Muscle of arm (tissue), 14 donors: ENCODE measurements around the gene ZNF396. TPM values are rescaled to one million over a fixed set of nuclear protein-coding genes. Genes with fewer than 3 reads are reported as not detected.
A peak's percentile ranks its signal among the peaks of the same experiment; 100 is the strongest.

Experiments
- DNase-seq: peaks from one replicate; pipeline ENCODE4 v3.0.0-alpha.2; 2013
- long read RNA-seq, 11 donors: transcript quantifications; one replicate each; lab custom pipeline, GENCODE V29; 2026
- polyA plus RNA-seq, 12 donors: library from polyadenylated mRNA; unstranded; fragments of 120-200 nt; gene quantifications; one replicate each; pipeline ENCODE4 v1.2.1, GENCODE V29; 2013; ENCODE audit not compliant: insufficient read length in 12 of 12

Gene ZNF396
- polyA plus RNA-seq: 1 to 10 TPM in 8 of 12 donors, under 1 TPM in 2, not detected in 2; 0.84 to 2.1 (median 1.3) TPM
- long read RNA-seq, donor 1: 0 reads
- long read RNA-seq, donor 2: 0 reads
- long read RNA-seq, donor 3: 0 reads
- long read RNA-seq, donor 4: 0 reads
- long read RNA-seq, donor 5: 0 reads
- long read RNA-seq, donor 6: 0 reads
- long read RNA-seq, donor 7, partial matches to known transcripts: 0 of 1 reads
- long read RNA-seq, donor 7, other reads (novel, unspliced or antisense): 0 of 1 reads
- long read RNA-seq, donor 8: 0 reads
- long read RNA-seq, donor 9: 0 reads
- long read RNA-seq, donor 10, partial matches to known transcripts: 0 of 1 reads
- long read RNA-seq, donor 10, other reads (novel, unspliced or antisense): 0 of 1 reads
- long read RNA-seq, donor 11: 0 reads

- peak; percentile 72 for DNase-seq
Observed at GRCh38 chr18:35376742-35377695, at the start of gene ZNF396. Gene ZNF396 (minus strand): TSS chr18:35377337. CDS start chr18:35374292, 3,045 bp downstream.

GRCh38 chr18:35426786-35427185, 49.6 kb upstream of the ZNF396 start:
- DNase-seq: no peak

DNA sequence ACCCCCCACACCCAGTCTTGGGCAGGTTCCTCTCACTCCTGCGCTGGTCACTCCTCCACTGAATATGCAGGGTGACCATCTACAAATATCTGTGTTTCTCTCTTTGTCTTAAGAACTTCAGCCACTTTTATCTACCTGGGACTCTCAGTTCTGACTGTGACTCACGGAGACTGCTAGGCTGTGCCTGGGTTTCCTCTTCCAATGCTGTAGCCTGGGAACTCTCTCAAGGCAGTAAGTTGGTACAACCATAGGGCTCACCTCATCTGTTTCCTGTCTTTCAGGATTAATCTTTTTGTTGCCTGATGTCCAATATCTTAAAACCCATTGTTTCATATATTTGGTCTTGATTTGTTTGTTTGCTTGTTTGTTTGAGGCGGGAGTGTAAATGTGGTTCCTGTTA, 47.2 kb upstream of the ZNF396 start:
- no peak for DNase-seq

DNA sequence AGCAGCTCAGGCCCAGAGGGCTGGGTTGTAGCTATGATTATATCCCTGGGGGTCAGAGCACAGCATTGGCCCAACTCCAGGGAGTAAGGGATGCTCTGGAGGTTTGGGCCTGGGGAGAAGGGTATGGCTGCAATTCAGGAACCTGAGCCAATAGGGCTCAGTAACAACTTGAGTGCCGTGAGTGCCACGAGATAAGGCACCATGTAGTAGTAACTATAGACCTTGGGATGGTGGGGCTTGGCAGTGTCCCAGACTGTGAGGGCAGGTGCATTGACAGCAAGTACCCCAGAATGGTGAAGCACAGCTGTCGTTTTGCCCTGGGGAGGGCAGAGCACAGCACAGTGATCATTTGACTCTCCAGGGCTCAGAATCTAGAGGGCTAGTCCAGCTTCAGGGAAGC, 45.1 kb upstream of the ZNF396 start:
- DNase-seq: no peak

GRCh38 chr18:35418610-35419009, 41.5 kb upstream of the ZNF396 start:
- DNase-seq: no peak

GRCh38 chr18:35417223-35417622, 40.1 kb upstream of the ZNF396 start:
- no peak for DNase-seq

DNA sequence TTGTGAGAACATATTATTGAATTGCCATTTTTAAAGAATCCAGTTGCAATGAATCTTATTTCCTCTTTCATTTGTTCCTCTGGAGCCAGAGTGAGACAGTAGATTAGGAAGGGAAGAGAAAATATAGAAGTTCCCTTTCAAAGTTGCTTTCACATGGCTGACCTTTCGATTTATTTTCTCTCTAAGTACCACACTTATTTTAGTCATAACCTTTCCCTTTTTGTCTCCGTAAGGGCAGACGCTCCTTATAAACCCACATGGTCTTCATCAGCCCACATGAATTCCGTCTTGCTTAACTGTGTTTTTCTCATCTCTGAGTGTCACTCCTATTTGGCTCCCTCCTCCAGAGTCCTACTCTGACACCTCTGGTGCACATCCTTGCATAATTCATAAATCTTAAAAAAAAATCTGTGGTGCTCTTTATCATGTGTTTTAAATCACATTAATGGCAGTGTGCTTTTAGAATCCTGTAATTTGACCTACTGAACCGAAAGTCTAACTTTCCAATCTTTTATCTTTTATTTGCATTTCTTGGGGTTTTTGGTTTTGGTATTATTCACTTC, 38.5 kb upstream of the ZNF396 start:
- DNase-seq: no peak

DNA sequence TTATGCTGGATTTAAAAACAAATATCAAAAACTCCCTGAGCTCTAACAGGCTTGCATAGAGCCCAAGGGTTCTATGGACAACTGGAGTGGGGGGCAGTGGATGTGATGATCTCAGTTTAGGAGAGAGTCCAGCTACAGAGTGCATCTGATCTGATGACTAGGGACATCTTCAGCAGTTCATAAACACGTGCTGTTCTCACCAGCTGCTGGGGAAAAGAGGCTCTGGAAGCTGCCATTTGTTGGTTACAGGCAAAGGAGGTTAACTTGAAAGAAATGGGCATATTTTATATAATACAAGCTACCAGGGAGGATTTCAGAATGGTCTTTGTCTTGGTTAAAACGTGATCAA, 36.0 kb upstream of the ZNF396 start:
- DNase-seq: no peak

DNA sequence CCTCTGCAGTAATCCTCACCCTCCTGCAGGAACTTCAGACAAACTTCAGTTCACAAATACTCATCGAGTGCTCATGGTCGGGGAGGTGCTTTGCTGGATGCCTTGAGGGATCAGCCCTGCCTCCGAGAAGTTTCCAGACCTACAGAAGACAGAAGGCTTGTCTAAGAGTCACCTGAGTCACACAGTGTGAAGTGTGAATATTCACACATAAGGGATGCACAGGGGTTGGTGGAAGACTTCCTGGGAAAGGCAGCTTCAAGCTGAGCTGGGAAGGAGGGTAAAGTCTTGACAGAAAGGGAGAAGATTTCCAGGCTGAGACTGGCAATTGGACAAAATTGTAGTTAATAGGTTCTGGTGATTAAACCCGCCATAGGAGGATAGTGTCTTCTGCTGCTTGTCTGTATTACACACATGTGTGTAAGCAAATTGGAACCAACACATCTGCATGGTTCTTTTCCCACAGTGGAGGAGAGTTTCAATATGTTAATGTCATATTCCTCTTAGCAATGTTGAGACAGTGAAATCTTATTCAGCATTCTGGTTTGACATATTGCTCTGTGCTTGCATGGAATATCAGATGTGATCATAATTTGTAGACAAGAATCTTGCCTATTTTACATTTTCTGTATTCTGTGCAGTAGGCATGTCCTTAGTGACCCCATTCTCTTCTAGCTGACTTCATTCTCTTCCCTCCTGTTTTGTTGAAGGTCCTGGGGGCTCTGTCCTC, 34.7 kb upstream of the ZNF396 start:
- DNase-seq: no peak

- no peak for DNase-seq
Observed at GRCh38 chr18:35410561-35410960, 33.4 kb upstream of the ZNF396 start.

DNA sequence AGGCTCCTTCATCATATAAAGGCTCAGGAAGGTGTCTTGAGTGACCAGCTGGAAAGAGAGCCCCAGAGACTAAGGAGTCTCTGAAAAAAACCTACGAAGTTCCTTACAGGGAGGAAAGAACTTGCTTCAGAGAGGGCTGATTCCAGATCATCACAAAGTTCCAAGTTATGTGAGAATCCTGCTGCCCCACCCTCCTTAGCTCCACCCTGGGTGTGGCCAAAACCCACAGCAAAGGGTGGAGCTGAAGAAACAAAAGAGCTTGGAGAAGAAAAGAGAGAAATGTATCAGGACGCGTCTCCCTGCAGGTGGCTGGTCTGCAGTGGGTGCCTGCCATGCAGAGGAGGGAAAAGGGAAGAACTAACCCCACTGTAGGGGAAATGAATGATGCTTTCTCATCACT, 32.8 kb upstream of the ZNF396 start:
- DNase-seq: no peak

GRCh38 chr18:35408843-35409261, 31.7 kb upstream of the ZNF396 start:
- no peak for DNase-seq

GRCh38 chr18:35407871-35408481, 30.8 kb upstream of the ZNF396 start:
- peak; percentile 74 for DNase-seq

DNA sequence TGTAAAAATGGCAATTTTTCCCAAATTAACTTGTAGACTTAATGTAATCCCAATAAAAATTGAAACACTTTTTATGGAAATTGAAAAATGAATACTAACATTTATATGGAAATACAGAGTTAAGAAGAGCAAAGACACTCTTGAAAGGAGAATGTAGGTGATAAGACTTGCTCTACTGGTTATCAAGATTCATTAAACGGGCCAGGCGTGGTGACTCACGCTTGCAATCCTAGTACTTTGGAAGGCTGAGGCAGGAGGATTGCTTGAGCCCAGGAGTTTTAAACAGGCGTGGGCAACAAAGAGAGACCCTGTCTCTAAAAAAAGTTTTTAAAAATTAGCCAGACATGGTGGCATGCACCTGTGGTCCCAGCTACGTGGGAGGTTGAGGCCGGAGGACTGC, 29.5 kb upstream of the ZNF396 start:
- no peak for DNase-seq

- DNase-seq: no peak
Observed at GRCh38 chr18:35397976-35398375, 20.8 kb upstream of the ZNF396 start.

DNA sequence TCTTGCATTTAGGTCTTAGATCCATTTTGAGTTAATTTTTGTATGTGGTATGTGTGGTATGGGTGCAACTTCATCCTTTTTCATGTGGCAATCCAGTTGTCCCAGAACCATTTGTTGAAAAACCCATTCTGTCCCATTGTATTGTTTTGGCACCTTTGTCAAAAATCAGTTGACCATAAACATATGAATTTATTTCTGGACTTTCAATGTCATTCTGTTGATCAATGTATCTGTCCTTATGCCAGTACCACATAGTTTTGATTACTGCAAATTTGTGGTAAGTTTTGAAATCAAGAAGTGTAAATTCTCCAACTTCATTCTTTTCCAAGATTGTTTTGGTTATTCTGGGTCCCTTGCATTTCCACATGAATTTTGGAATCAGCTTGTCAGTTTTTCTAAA, 16.6 kb upstream of the ZNF396 start:
- DNase-seq: no peak

DNA sequence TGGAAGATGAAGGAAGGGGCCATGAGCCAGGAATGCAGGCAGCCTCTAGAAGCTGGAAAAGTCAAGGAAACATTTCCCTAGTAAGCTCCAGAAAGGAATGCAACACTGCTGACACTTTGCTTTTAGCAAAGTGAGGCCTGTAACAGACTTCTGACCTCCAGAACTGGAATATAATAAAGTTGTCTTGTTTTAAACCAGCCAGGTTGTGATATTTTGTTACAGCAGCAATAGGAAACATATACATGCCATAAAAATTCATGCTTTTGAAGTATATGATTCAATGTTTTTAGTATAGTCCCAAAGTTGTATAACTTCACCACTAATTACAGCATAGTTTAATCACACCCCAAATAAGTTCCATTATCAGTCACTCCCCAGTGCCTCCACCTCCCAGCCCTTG, 15.2 kb upstream of the ZNF396 start:
- DNase-seq: no peak

- DNase-seq: peak; percentile 38
Observed at GRCh38 chr18:35390951-35391700, 14.0 kb upstream of the ZNF396 start.

- DNase-seq: peak; percentile 49
Observed at GRCh38 chr18:35389095-35389618, 12.0 kb upstream of the ZNF396 start.

DNA sequence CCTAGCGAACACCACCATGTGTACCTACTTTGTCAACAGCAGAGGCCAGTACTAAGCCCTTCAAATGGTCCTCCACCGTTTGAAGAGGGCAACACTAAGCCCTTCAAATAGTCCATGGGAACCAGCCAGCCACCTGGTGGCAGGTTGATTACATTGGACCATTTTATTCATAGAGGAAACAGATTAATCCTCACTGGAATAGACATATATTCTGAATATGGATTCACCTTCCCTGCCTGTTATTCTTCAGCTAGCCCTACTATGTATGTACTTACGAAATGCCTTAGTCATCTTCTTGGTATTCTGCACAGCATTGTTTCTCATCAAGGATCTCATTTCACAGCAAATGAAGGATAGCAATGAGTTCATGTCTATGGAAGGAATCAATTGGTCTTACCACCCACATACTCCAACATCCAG, 10.0 kb upstream of the ZNF396 start:
- DNase-seq: no peak
